Activated effector memory CD4-positive, alpha-beta T cell treated with anti-CD3 and anti-CD28 coated beads, Interleukin-2, amount 50 U/mL, for 16 hours (primary cell): ENCODE measurements around the gene SYT2.
A peak's percentile ranks its signal among the peaks of the same experiment; 100 is the strongest.
"Not testable (repeated sequence)": the region's sequence is repeated elsewhere in the genome, so short reads cannot be mapped to it uniquely, and the experiment has no call there.

Experiments
- DNase-seq: peaks from one replicate; pipeline ENCODE4 v3.0.0-alpha.2; 2020

The SYT2 gene

GRCh38 chr1:202710070-202711045 lies at the start of gene SYT2:
Gene SYT2, minus strand, starts transcription at chr1:202710454. Its CDS starts 104,682 bp downstream, at chr1:202605772.
- peak; percentile 64 for DNase-seq

GRCh38 chr1:202756391-202756790 lies 46.1 kb upstream of the SYT2 start:
- no peak for DNase-seq

- no peak for DNase-seq
These were observed 44.0 kb upstream of the SYT2 start for GRCh38 chr1:202754293-202754692.

GRCh38 chr1:202752774-202753173 lies 42.5 kb upstream of the SYT2 start:
- DNase-seq: no peak

- DNase-seq: no peak
These were observed 40.5 kb upstream of the SYT2 start for GRCh38 chr1:202750761-202751160.

- no peak for DNase-seq
These were observed 39.8 kb upstream of the SYT2 start for GRCh38 chr1:202750024-202750423.

- DNase-seq: no peak
These were observed 35.2 kb upstream of the SYT2 start for GRCh38 chr1:202745323-202745888.

- DNase-seq: not testable (repeated sequence)
These were observed 34.5 kb upstream of the SYT2 start for GRCh38 chr1:202744770-202745169.

- no peak for DNase-seq
These were observed 32.2 kb upstream of the SYT2 start for GRCh38 chr1:202742496-202742895.

GRCh38 chr1:202733251-202733650 lies 23.0 kb upstream of the SYT2 start:
- DNase-seq: no peak

GRCh38 chr1:202728951-202729350 lies 18.7 kb upstream of the SYT2 start:
- DNase-seq: no peak

GRCh38 chr1:202725526-202725925 lies 15.3 kb upstream of the SYT2 start:
- DNase-seq: no peak

GRCh38 chr1:202723708-202724107 lies 13.5 kb upstream of the SYT2 start:
- DNase-seq: no peak

GRCh38 chr1:202723046-202723445 lies 12.8 kb upstream of the SYT2 start:
- not testable (repeated sequence) for DNase-seq

- DNase-seq: no peak
These were observed 6.4 kb upstream of the SYT2 start for GRCh38 chr1:202716654-202717053.

- not testable (repeated sequence) for DNase-seq
These were observed 3.9 kb upstream of the SYT2 start for GRCh38 chr1:202714202-202714601.

GRCh38 chr1:202713110-202713509 lies 2.9 kb upstream of the SYT2 start:
- DNase-seq: no peak

- DNase-seq: peak; percentile 43
These were observed 1.8 kb upstream of the SYT2 start for GRCh38 chr1:202711949-202712635.

GRCh38 chr1:202709276-202710041 lies 795 bp downstream of the SYT2 start:
- DNase-seq: peak; percentile 44

GRCh38 chr1:202708456-202709275 lies 1.6 kb downstream of the SYT2 start:
- peak; percentile 43 for DNase-seq

GRCh38 chr1:202706851-202707250 lies 3.4 kb downstream of the SYT2 start:
- DNase-seq: no peak

GRCh38 chr1:202704601-202705000 lies 5.7 kb downstream of the SYT2 start:
- peak; percentile 55 for DNase-seq
